ENCODE results near the gene TGDS.

Gene TGDS

DNA sequence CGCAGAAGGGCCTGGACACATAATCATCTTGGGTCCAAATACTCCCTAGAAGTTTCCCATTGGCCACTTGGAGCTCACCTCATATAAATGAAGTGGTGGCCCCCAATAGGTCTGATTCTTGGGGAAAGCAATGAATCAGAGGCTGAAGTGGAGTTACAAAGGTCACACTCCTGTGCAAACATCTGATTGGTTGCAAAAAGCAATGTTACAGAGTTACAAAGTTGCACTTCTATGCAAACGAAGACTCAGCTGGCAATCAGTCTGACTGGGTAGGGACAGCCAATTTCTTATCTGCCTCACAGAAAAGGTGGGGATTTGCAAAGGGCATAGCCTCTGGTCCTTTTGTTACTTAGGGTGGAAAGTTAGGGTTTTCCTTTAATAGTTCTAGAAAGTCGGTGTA is 3.9 kb upstream of the TGDS start:
- DNase-seq: no peak

DNA sequence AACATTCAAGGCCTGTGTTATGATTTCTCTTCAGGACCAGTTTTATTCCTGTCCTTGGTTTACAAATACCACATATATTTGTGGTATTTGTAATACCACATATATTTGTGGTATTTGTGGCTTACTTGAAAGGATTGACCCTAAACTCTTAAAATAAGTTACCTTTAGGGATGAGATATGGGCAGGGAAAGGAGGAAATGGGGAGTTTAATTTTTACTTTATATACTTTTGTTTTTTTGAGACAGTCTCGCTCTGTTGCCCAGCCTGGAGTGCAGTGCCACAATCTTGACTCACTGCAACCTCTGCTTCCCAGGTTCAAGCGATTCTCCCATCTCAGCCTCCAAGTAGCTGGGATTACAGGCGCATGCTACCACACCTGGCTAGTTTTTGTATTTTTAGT is 2.3 kb upstream of the TGDS start:
- DNase-seq: no peak

DNA sequence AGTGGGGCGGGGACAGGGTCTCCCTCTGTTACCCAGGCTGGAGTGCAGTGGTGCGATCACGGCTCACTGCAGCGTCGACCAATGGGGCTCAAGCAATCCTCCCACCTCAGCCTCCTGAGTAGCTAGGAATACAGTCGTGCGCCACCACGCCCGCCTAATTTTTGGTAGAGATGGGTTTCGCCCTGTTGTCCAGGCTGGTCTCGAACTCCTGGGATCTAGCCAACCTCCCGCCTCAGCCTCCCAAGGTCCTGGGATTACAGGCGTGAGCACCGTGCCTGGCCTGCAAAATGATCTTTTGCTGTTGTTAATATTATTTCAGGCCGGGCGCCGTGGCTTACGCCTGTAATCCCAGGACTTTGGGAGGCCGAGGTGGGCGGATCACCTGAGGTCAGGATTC is 621 bp upstream of the TGDS start:
- no peak for DNase-seq

DNA sequence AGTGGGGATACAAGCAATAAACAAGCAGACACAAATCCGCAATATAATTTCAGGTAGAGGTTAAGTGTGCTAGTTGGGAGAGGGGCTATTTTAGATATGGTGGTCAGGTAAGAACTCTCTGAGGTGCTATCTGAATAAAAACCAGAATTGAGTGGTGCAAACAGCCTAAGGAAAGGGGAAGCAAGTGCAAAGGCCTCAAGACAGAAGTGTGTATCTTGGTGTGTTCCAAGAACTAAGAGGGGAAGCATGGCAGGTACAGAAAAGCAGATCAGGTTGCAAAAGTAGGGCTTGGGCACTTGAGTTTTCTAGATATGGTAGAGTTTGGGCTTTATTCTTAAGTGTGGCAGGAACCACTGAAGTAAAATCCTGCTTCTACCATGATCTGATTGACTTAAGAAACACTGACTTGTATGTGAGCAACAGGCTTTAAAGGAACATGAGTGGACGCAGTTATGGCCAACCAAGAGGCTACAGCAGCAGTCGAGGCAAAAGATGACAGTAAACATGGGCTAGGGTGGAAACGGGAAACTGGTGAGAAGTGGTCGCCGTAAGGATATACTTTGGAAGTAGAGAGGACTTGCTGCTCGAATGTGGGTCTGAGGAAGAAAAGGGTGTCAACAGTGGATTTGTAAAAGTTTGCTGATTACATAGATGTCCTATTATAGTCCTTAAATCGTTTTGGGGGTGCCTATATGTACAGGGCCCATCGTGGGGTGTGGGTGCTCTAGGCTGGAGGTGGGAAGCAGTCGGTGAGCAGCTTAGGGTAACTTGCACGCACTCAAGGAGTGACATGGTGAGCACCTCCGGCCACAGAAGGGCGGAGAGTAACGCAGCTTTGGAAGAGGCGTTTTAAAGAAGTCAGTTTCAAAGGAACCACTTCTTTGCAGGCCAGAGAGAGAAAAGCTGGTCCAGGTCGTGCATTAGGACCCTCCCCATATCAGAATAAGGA is 677 bp downstream of the TGDS start:
- DNase-seq: no peak

GRCh38 chr13:94590744-94591143 is 5.2 kb downstream of the TGDS start:
- DNase-seq: no peak

GRCh38 chr13:94588541-94588940 is 7.4 kb downstream of the TGDS start:
- no peak for DNase-seq

DNA sequence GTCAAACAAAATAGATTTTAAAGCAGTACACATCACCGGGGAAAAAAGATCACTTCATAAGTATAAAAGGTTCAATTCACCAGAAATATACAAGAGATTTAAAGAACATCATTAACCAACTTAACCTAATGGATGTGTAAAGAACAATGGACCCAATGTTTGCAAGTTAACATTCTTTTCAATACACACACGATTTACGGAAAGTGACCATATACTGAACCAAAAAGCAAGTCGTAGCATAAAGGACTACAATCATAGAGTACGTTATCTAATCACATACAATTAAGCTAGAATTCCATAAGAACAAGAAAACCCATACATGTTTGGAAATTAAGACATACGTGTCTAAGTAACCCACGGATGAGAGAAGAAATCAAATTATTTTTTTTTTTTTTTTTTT is 9.6 kb downstream of the TGDS start:
- no peak for DNase-seq

DNA sequence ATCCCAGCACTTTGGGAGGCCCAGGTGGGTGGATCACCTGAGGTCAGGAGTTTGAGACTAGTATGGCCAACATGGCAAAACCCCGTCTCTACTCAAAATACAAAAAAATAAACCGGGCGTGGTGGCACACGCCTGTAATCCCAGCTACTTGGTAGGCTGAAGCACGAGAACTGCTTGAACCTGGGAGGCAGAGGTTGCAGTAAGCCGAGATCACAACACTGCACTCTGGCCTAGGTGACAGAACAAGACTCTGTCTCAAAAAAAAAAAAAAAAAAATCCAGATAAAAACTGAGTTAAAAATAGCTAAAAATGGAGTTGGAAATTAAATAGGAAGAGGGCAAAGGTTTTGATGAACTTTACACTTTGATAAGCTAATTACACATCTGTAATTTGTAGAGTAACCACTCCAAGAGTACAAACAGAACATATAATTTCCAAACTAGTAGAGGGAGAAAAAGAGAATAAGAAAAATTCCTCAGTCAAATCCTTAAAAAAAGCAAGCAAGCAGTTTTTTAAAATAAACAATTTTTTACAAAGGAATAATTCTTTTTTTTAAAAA is 10.3 kb downstream of the TGDS start:
- DNase-seq: no peak

GRCh38 chr13:94583926-94584325 is 12.0 kb downstream of the TGDS start:
- no peak for DNase-seq

GRCh38 chr13:94579063-94579462 is 16.9 kb downstream of the TGDS start:
- DNase-seq: no peak

DNA sequence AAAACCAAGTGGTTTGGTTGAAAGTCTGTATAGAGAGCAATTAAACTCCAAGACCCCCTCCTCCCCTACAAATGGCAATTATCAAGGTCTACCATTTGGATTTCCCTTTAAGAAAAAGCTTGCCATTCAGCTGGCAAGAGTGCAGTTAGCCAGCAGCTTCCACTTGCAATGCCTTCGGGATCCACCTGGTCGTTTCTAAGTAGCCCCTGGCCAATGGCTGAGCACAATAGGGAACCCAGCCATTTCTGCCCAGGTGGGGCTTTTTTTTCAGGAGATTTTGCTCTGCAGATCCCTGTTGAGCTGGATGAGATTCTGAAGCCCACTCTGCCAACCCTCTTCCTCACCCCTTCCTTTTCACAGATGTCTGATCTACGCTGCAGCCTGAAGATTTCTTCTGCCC is 26.3 kb downstream of the TGDS start:
- DNase-seq: no peak

GRCh38 chr13:94568443-94568842 is 27.5 kb downstream of the TGDS start:
- DNase-seq: no peak

- DNase-seq: no peak
Measured at GRCh38 chr13:94567581-94567980, 28.4 kb downstream of the TGDS start.

- no peak for DNase-seq
Measured at GRCh38 chr13:94561126-94561525, 34.8 kb downstream of the TGDS start.

DNA sequence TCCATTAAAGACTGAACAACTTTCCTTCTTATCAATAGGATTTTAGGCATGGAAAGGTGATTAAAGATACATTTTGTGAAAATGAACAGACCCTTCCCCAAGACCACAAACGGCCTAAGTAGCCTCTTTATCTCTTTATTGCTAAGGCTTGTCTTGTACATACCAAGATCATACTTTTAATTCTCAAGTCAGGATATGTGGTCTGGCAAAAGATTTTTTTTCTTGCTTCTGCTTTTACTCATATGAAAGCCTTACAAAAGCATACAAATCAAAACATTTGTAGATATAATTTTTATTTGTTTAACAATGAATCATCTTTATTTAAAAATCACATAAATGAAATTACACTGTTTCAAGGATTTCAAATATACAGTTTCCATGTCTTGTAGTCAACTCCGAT is 35.8 kb downstream of the TGDS start:
- no peak for DNase-seq

- DNase-seq: no peak
Measured at GRCh38 chr13:94559222-94559795, 36.6 kb downstream of the TGDS start.

DNA sequence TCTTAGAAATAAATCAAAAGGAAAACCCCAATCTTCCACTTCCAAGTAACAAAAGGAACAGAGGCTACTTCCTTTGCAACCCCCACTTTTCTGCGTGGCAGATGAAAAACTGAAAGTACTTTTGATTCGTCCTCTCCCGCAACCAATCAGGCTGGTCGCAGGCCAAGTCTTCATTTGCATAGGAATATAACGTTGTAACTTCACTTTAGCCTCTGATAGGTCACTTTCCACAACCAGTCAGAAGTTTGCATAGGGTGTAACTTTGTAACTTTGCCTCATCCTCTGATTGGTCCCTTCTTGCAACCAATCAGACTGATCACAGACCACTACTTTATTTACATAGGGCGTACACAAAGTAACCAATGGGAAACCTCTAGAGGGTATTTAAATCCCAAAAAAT is 37.2 kb downstream of the TGDS start:
- no peak for DNase-seq

- peak; percentile 11 for DNase-seq
Measured at GRCh38 chr13:94557684-94558235, 38.2 kb downstream of the TGDS start.

DNA sequence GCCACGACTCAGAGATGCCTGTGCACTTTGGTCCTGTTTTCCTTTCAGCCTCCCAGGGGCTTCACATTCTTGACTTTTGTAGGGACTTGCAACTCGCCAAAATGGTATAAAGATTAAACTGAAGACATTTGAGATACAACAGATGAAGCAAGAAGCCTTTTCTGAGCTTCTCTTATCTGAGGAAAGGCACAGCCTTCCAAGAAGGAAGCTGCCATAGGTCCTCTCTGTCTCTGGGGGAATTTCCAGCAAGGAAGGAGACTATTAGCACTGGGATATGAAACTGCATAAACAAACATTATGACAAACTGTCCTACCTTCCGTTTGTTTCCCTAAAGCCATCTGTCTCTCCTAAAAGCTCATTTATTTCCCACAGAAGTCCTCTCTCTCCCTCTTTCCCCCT is 39.3 kb downstream of the TGDS start:
- DNase-seq: no peak

DNA sequence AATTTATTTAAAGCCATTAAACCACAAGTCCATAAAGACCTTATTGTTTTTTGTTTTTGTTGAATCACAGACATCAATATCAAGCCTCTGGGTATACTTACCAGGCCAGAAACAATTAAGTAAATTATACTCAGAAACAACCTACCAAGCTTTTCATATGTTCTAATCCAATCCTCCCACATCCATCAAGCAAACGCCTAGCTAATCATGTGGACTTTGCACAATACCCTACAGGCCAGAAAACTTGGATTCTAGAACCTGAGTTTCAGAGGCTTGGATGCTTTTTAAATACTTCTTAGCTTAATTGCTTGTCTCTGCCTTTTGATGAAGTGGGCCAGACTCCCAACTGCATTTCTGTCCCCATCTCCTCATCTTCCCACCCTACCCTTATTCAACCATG is 39.9 kb downstream of the TGDS start:
- DNase-seq: no peak

DNA sequence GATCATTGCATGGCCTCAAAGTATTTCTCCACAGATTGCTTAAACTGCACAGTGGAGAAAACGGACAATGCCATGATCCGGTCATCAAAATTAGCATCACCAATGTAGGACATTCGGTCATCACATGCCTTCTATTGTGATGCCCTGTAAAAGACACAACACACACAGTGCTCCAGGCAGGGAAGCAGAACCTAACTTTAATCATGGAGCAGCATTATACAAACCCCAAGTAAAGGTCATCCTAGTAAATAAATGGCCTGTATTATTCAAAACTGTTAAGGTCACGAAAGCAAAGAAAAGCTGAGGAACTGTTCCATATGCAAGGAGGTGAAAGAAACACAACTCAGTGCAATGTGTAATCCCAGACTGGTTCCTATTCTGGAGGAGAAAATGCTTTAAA is 42.2 kb downstream of the TGDS start:
- no peak for DNase-seq

GRCh38 chr13:94552095-94552494 is 43.9 kb downstream of the TGDS start:
- DNase-seq: peak; percentile 3

DNA sequence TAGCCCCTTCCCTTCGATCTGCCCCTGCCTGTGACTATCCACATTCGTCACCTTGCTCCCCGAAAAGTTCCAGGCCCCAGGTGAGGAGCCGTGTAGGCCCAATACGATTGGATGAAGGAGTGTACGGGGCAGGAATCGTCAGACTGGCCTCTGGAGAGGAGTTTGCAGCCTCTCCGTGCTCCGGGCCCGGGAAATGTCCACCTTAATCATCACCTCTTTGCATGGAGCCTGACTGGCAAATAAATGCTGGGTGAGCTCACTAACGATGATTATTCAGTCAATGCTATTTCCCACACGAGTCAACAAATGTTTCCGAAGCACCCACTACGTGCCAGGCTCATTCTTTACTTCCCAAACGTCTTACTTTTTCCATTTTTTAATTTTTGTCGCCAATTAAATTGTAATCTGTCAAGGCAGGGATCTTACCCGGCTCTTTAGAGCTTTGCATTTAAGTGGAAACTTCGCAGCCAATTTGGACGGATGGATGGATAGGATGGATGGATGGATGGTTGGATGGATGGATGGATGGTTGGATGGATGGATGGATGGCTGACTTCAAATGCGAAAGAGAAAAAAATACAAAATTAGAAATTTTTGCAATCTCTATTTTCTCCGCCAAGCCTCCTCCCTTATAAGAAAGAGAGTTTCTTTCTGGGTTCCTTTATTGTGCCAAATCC is 45.8 kb downstream of the TGDS start:
- DNase-seq: no peak
